Ishikawa (cell line): ENCODE data around the gene AP1B1.

ENCODE experiments used
- MAX ChIP-seq: IDR thresholded peaks from 2 replicates; pipeline ENCODE4 v1.6.1; 2012
- TAF1 ChIP-seq: IDR thresholded peaks from 2 replicates; pipeline ENCODE4 v1.6.1; 2012; ENCODE audit warnings: low read depth, mild to moderate bottlenecking
- TEAD4 ChIP-seq: IDR thresholded peaks from 2 replicates; pipeline ENCODE4 v1.6.1; 2012

GRCh38 chr22:29426476-29426875, 38.1 kb upstream of the AP1B1 start:
- no peak for TF ChIP-seq TAF1
- no peak for TF ChIP-seq MAX
- no peak for TF ChIP-seq TEAD4
